CD4-positive, CD25-positive, alpha-beta regulatory T cell (primary cell): Measurements from ENCODE around the gene FARP1. TPM values are rescaled to one million over a fixed set of nuclear protein-coding genes. Genes with fewer than 3 reads are reported as not detected.

Experiments
- ATAC-seq, 2 donors: fragments of 150-1000 bp; cut with Tn5 transposase; one replicate each; pipeline ENCODE4 v1.10.0; 2021; ENCODE audit warnings: low read depth in 2 of 2, moderate number of reproducible peaks in 2 of 2, moderate library complexity in 1 of 2
- DNase-seq, 3 donors: peaks; one replicate each; pipeline versions ENCODE4 v3.0.0 to v3.0.0-alpha.2; 2012 to 2022; ENCODE audit warnings: mixed read lengths in 1 of 3
- H3K27ac ChIP-seq: one replicate; pipeline ENCODE4 v1.7.0; 2013; ENCODE audit warnings: mild to moderate bottlenecking, low read length; ENCODE audit not compliant: insufficient read depth, poor library complexity, severe bottlenecking
- H3K27me3 ChIP-seq: one replicate; pipeline ENCODE4 v1.7.0; 2013; ENCODE audit warnings: low read length; ENCODE audit not compliant: control insufficient read depth, insufficient read depth
- H3K36me3 ChIP-seq: one replicate; pipeline ENCODE4 v1.7.0; 2013; ENCODE audit warnings: mild to moderate bottlenecking, low read length, moderate library complexity; ENCODE audit not compliant: control insufficient read depth, insufficient read depth
- H3K4me1 ChIP-seq: 2 replicates; pipeline ENCODE4 v1.7.0; 2013; ENCODE audit warnings: mild to moderate bottlenecking, low read length; ENCODE audit not compliant: insufficient read depth, control insufficient read depth, poor library complexity, severe bottlenecking
- H3K4me3 ChIP-seq: one replicate; pipeline ENCODE4 v1.7.0; 2013; ENCODE audit warnings: low read depth, mild to moderate bottlenecking, low read length, moderate library complexity
- H3K9me3 ChIP-seq, 2 experiments: 1 replicate in 1 of 2; 2 replicates in 1 of 2; pipeline ENCODE4 v1.7.0; 2013; ENCODE audit warnings: low read length in 2 of 2, mild to moderate bottlenecking in 1 of 2, moderate library complexity in 1 of 2; ENCODE audit not compliant: control insufficient read depth in 2 of 2
- H3K27ac Mint-ChIP-seq, 3 donors: one replicate each; pipeline ENCODE4 v1.8.0; 2020 to 2022; ENCODE audit warnings: mild to moderate bottlenecking in 3 of 3, mixed read lengths in 3 of 3, moderate library complexity in 2 of 3
- H3K27me3 Mint-ChIP-seq: one replicate; pipeline ENCODE4 v1.8.0; 2022; ENCODE audit warnings: mild to moderate bottlenecking, mixed read lengths
- H3K36me3 Mint-ChIP-seq: one replicate; pipeline ENCODE4 v1.8.0; 2020; ENCODE audit warnings: mixed read lengths
- H3K4me1 Mint-ChIP-seq, 4 donors: one replicate each; pipeline ENCODE4 v1.8.0; 2020 to 2022; ENCODE audit warnings: mixed read lengths in 4 of 4, mild to moderate bottlenecking in 1 of 4
- H3K4me3 Mint-ChIP-seq, 4 donors: one replicate each; pipeline ENCODE4 v1.8.0; 2020 to 2022; ENCODE audit warnings: mild to moderate bottlenecking in 4 of 4, mixed read lengths in 4 of 4, moderate library complexity in 3 of 4
- H3K9me3 Mint-ChIP-seq, 7 donors: one replicate each; pipeline ENCODE4 v1.8.0; 2020 to 2022; ENCODE audit warnings: mixed read lengths in 7 of 7, mild to moderate bottlenecking in 3 of 7, moderate library complexity in 2 of 7
- polyA plus RNA-seq, 4 donors: library from polyadenylated mRNA; unstranded; fragments of 300-500 nt; fragmentation: Illumina TruSeq; gene quantifications; one replicate each; pipeline ENCODE4 v1.2.3, GENCODE V29; 2021
- total RNA-seq: library from RNA; stranded (reverse); gene quantifications from one replicate; pipeline ENCODE4 v1.2.3, GENCODE V29; 2022

FARP1 gene
- total and polyA plus RNA-seq, 5 donors from 2014 or later = 0.25 to 0.79 (median 0.46) TPM

- no peak overlapping the region for H3K27ac Mint-ChIP-seq
- peaks cover 42% of the 10 kb centered on the region for H3K27me3 Mint-ChIP-seq
- Histone ChIP-seq H3K9me3 (no peaks in the 10 kb centered on the region), H3K27me3 (peaks cover 18% of the 10 kb centered on the region), H3K36me3 (no peaks in the 10 kb centered on the region), H3K27ac (no peak overlapping the region), H3K4me3 (no peak overlapping the region), H3K4me1 (no peaks in the 10 kb centered on the region)
- H3K4me3 Mint-ChIP-seq = no peak overlapping the region
- no peak for ATAC-seq
- peaks cover 0 to 5% (median 0%) of the 10 kb centered on the region in 7 donors for H3K9me3 Mint-ChIP-seq
- H3K4me1 Mint-ChIP-seq = peaks cover 0 to 7% (median 1%) of the 10 kb centered on the region in 4 donors
- DNase-seq = no peak
- peaks cover 4% of the 10 kb centered on the region for H3K36me3 Mint-ChIP-seq
These were observed 272.6 kb downstream of the FARP1 start for GRCh38 chr13:98415326-98416070.

- H3K4me1 Mint-ChIP-seq = peaks cover 0 to 7% (median 1%) of the 10 kb centered on the region in 4 donors
- Histone ChIP-seq H3K27ac (no peak overlapping the region), H3K27me3 (peaks cover 12% of the 10 kb centered on the region), H3K36me3 (no peaks in the 10 kb centered on the region), H3K4me3 (no peak overlapping the region), H3K9me3 (no peaks in the 10 kb centered on the region), H3K4me1 (no peaks in the 10 kb centered on the region)
- peaks cover 0 to 5% (median 0%) of the 10 kb centered on the region in 7 donors for H3K9me3 Mint-ChIP-seq
- ATAC-seq = no peak
- H3K36me3 Mint-ChIP-seq = peaks cover 4% of the 10 kb centered on the region
- H3K27ac Mint-ChIP-seq = no peak overlapping the region
- DNase-seq = no peak
- no peak overlapping the region for H3K4me3 Mint-ChIP-seq
- peaks cover 39% of the 10 kb centered on the region for H3K27me3 Mint-ChIP-seq
These were observed 273.5 kb downstream of the FARP1 start for GRCh38 chr13:98416408-98416807.

DNA sequence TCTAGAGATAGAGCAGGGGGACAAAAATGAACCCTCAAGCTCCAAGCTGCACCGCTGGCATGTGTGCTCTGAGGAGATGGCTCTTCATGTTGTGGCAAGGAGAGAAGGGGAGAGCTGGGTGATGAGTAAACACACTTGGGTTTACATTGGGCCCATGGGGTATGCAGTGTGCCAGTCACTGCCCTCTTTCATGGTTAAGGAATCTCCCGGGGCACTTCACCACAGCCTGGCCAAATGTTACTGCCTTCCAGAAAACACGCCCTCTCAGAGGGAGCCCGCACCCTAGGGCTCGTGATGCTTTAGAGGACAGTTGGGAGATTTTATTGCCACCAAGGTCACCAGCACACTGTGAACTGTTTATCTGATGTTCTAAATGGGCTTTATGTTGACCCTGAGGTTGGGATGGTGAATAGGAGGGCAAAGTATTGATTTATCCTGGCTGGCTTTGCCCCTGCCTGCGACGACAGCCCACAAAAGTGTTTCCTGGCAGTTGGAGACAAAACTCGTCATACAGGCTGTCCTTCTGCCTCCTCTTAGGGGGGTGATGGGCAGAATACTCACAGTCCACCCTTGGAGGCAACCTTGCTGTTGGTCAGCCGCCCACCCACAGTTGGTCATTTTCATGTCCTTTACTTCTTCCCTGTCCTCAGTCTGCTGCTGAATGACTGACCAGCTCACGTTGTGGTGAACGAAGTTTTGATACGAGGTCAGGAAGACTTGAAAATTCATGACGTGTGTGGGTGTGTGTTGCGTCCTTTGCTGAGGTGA is 277.1 kb downstream of the FARP1 start:
- no peak for DNase-seq
- Mint-ChIP-seq H3K27me3 (peaks cover 15% of the 10 kb centered on the region), H3K9me3 (peaks cover 0 to 5% (median 0%) of the 10 kb centered on the region in 7 donors), H3K4me3 (no peak overlapping the region), H3K27ac (no peak overlapping the region), H3K4me1 (no peaks in the 10 kb centered on the region), H3K36me3 (peaks cover 4% of the 10 kb centered on the region)
- Histone ChIP-seq H3K9me3 (no peaks in the 10 kb centered on the region), H3K36me3 (no peaks in the 10 kb centered on the region), H3K27ac (no peak overlapping the region), H3K27me3 (peaks cover 4% of the 10 kb centered on the region), H3K4me1 (no peaks in the 10 kb centered on the region), H3K4me3 (no peak overlapping the region)
- ATAC-seq = no peak

GRCh38 chr13:98420554-98421175 is 277.8 kb downstream of the FARP1 start:
- Mint-ChIP-seq H3K36me3 (peaks cover 4% of the 10 kb centered on the region), H3K27me3 (peaks cover 15% of the 10 kb centered on the region), H3K27ac (no peak overlapping the region), H3K4me3 (no peak overlapping the region), H3K4me1 (no peaks in the 10 kb centered on the region), H3K9me3 (peaks cover 0 to 5% (median 0%) of the 10 kb centered on the region in 7 donors)
- H3K9me3 ChIP-seq = no peaks in the 10 kb centered on the region
- DNase-seq = no peak
- no peak overlapping the region for H3K27ac ChIP-seq
- H3K36me3 ChIP-seq = no peaks in the 10 kb centered on the region
- H3K4me3 ChIP-seq = no peak overlapping the region
- peaks cover 4% of the 10 kb centered on the region for H3K27me3 ChIP-seq
- H3K4me1 ChIP-seq = no peaks in the 10 kb centered on the region
- ATAC-seq = no peak

- Mint-ChIP-seq H3K4me1 (no peaks in the 10 kb centered on the region), H3K9me3 (peaks cover 0 to 3% (median 0%) of the 10 kb centered on the region in 7 donors), H3K27me3 (peaks cover 19% of the 10 kb centered on the region), H3K4me3 (no peak overlapping the region), H3K27ac (no peak overlapping the region), H3K36me3 (peaks cover under 1% of the 10 kb centered on the region)
- Histone ChIP-seq H3K36me3 (no peaks in the 10 kb centered on the region), H3K4me3 (no peak overlapping the region), H3K27me3 (peaks cover 4% of the 10 kb centered on the region), H3K4me1 (no peaks in the 10 kb centered on the region), H3K9me3 (no peaks in the 10 kb centered on the region), H3K27ac (no peak overlapping the region)
- DNase-seq = no peak
- no peak for ATAC-seq
These were observed 279.2 kb downstream of the FARP1 start for GRCh38 chr13:98422046-98422445.

DNA sequence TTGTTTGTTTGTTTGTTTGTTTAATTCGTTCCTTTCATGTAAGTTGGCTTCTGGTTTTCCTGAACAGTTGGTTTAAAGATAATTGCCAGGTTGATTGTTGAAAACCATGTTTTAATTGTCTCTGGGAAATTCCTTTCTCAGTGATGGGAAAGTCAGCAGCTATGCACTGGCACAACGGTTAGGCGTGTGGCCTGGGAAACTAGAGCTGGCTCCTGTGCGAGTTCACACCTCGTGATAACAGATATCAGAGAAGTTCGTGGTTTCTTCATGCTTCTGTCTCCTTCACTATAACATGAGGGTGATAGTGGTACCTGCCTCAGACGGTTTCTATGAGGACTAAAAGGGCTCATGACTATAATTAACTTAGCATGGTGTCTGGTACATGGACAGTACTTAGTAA is 280.5 kb downstream of the FARP1 start:
- Histone ChIP-seq H3K27me3 (peaks cover 4% of the 10 kb centered on the region), H3K36me3 (no peaks in the 10 kb centered on the region), H3K9me3 (no peaks in the 10 kb centered on the region), H3K4me1 (no peaks in the 10 kb centered on the region), H3K4me3 (no peak overlapping the region), H3K27ac (no peak overlapping the region)
- H3K4me3 Mint-ChIP-seq = no peak overlapping the region
- H3K9me3 Mint-ChIP-seq = peaks cover 0 to 3% (median 0%) of the 10 kb centered on the region in 7 donors
- no peaks in the 10 kb centered on the region for H3K4me1 Mint-ChIP-seq
- no peak for DNase-seq
- H3K27ac Mint-ChIP-seq = no peak overlapping the region
- no peaks in the 10 kb centered on the region for H3K36me3 Mint-ChIP-seq
- H3K27me3 Mint-ChIP-seq = peaks cover 20% of the 10 kb centered on the region
- ATAC-seq = no peak

DNA sequence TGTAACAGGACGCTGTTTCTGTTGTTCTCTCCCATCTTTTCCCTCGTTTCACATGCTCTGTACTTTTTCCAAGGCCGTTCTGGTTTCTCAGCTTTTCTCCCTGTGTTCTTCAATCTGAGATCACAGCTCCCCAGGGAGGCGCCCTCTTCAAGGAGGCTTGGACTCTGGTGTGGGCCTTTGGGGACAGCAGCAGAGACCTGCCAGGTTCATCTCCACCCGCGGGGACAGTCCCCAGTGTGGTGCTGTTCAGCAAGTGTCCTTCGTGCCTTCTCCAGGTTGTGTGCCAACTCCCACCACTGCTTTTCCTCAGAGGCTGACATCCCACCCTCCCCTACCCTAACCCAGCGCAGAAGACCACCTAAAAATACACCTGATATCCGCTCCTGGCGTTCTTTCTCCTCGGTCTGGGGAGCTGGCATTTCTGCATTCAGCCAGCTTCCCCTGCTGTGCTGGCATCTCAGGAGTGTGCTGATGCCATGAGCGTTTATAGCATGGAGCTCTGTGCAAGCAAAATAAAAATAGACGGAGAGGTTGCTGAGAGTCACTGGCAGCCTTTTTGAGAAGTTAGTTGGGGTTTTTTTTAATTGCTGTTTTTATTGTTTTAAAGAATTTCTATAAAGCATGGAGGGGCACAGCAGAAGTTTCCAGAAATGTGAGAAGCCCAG is 284.6 kb downstream of the FARP1 start:
- Histone ChIP-seq H3K27ac (no peak overlapping the region), H3K36me3 (no peaks in the 10 kb centered on the region), H3K27me3 (no peaks in the 10 kb centered on the region), H3K4me1 (no peaks in the 10 kb centered on the region), H3K9me3 (no peaks in the 10 kb centered on the region), H3K4me3 (no peak overlapping the region)
- H3K4me3 Mint-ChIP-seq = no peak overlapping the region
- H3K36me3 Mint-ChIP-seq = no peaks in the 10 kb centered on the region
- H3K27ac Mint-ChIP-seq = no peak overlapping the region
- peaks cover 27% of the 10 kb centered on the region for H3K27me3 Mint-ChIP-seq
- no peak for ATAC-seq
- no peaks in the 10 kb centered on the region for H3K4me1 Mint-ChIP-seq
- DNase-seq = no peak
- H3K9me3 Mint-ChIP-seq = peaks cover 0 to 1% (median 0%) of the 10 kb centered on the region in 7 donors
